GOT3 (cell line): ENCODE measurements around the gene ZNF492.
"Not testable (repeated sequence)": the region's sequence is repeated elsewhere in the genome, so short reads cannot be mapped to it uniquely, and the experiment has no call there.

Source experiments
- DNase-seq: peaks from one replicate; lab custom pipeline; 2025; ENCODE audit warnings: mixed read lengths; lab: John Stamatoyannopoulos, UW

Gene ZNF492

DNA sequence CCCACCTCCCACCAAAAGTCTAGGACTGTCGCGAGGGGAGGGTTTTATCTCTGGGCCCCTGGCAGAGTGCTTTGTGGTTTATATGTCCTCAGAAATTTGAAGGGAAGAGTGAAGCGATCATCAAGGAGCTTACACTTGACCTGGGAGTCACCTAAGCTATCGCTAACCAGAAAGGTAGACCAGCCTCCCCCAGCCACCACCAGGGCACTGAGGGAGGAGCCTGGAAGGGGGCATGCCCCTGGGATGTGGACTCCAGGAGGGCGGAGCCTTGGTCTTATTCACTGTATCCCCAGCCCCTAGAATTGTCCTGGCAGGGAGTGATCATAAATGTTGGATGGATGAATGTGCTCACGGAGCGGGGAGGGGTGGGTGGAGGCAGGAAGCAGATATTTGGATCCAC is 16.9 kb upstream of the ZNF492 start:
- not testable (repeated sequence) for DNase-seq

DNA sequence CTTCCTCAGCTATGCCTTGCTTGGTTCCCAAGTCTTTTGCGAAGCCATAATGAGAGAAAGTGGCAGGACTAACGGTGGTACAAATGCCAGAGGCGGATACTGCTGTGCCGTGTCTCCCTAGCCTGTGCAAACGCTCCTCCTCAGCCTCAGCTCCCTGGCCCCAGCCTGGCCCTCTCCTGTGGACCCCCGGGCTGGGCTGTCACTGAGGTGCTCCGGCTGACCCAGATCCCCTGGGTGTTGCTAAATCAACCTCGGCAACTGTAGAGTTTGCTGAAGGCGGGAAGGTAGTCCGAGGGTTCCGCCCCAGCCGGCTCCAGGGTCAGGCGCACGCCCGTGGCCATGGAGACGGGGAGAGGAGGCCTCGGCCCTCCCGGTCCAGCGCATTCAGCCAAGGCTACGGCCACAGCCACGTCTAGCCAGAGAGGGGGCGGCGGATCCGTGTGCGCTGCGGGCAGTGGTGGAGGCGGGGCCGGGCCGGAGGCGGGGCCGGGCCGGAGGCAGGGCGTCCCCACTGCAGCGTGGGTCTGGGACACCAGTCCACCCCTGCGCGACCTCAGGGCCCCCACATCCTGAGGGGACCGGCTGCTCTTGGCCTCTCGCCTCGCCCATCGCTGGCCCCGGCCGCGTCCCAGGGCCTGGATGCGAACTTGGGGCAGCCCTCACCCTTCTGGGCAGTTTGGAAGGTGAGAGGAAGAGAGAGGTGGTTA is 16.4 kb upstream of the ZNF492 start:
- no peak for DNase-seq

- DNase-seq, result no peak
These were observed 14.8 kb upstream of the ZNF492 start for GRCh38 chr19:22619371-22619770.

GRCh38 chr19:22619932-22620331 is 14.2 kb upstream of the ZNF492 start:
- no peak for DNase-seq

DNA sequence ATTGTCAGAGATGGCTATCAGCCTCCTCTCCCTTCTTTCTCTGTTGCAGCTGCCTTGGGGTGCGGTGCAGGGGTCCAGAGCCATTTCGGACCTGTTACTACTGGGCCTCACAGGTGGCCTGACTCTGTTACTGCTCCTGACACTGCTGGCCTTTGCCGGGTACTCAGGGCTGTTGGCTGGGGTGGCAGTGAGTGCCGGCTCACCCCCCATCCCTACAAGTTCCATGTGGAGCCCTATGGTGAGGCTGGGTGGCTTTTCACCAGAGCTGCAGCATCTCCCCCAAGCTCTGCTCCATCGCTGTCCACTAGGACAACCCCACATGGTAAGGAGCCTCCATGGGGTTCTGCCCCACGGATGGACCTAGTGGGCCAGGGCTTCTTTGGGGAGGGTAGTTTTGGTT is 13.7 kb upstream of the ZNF492 start:
- DNase-seq, result no peak

DNA sequence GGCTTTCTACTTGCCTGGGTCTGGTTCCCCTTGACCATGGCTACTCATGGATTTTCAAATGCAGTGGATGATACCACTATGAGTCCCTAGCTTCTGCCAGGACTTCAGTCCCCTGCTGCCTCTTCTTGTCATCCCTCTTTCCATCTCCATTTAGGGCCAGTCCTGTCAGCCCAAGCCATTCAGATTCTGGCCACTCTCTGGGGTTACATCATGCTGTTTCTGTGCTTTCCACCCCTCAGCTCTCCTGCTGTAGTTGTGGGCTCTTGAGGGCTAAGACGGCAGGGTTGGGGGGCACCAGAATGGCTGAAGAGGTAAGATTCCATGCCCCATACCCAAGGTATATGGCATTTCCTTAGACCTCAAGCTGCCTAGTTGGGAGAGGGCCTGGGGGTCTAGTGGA is 13.2 kb upstream of the ZNF492 start:
- DNase-seq, result no peak

GRCh38 chr19:22622020-22622419 is 12.1 kb upstream of the ZNF492 start:
- no peak for DNase-seq

DNA sequence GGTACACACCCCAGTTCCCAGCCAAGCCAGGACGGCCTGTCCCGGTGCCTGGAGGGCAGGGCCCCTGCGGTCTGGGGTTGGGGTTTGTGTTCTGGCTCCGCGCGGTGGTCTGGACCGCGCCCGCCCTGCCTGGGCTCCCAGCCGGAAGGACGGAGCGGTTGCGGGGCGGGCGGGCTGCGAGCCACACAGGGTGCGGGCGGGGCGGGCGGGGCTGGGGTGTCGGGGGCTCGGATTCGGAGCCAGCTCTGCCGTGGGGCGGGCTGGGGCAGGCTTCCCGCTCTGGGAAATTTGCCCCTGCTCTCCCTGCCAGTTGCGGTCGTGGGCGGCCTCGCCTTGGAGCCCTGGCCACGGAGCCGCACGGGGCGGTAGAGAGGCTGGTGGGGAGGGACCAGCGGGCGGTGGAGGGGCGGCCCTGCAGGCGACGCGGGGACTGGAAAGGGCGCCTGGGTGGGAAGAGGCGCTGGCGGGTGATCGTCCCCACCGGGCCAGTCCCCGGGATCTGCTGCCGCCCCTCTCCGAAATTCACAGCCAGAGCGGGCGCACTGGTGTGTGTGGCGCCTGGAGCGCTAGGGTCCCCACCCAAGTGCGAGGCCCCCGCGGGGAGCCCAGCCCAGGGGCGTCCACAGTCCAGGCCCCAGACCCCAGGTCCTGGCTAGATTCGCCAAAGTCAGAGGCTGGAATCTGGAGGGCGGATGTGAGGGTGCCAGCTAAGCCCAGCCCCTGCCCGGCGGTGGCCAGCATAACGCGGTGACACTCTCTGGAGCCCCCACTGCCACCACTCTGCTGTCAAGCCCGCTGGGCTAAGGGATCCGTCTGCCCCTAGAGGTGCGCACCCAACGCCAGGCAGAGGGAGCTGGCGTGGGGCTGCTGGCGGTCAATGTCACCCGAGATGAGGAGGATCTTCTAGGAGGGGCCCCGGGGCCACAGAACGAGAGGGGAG is 11.0 kb upstream of the ZNF492 start:
- DNase-seq, result no peak

DNA sequence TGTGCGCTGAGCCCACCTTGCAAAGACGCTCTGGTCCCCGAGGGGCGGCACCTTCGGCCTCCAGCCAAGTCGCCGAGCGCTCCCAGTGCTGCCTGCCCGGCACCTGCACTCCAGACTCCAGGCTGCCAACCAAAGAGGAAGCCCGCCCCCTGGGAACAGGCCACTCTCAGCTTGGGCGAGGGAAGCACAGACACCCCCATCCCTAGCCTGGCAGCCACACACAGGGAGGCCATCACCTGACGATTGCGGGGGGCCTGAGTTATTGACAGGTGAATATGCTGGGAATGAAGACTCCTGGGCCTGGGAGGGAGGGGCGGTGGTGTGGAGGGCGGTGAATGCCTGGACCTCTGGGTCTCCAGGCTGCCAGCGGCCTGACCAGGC is 10.3 kb upstream of the ZNF492 start:
- no peak for DNase-seq

DNA sequence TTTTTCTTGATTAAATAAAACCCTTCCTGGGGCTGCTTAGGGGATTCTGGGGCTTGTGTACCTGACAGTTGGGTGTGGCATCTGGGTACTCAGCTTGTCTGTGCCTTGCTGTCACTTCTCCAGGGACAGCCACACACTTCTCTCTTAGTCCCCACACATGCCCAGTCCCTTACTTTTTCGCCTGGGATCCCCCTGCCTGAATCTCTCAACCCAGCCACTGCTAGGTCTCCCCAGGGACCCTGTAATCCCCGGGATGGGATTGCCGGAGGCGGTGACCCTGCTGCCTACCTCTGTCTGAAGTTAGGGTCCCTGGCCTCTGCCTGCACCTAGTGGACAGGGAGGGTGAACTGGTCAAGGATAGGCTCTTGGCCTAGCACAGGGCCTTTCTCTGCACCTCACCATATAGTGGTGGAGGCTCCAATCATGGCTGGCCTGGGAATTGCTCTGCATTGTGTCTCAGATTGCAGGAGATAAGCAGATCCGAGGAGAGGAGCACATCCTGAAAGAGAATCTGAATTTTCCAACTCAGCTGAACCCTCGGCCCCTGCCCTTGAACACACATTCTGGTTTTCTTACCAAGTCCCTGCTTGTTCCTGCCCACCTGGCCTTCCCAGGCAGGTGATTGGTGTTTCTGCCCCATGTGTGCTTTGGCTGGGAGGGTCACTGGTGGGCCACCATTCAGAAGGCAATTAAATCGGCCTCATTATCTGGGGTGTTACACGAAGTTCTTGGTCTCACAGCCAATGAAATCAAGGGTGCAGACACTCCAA is 8.7 kb upstream of the ZNF492 start:
- DNase-seq, result no peak

GRCh38 chr19:22627526-22627925 is 6.6 kb upstream of the ZNF492 start:
- DNase-seq, result no peak

DNA sequence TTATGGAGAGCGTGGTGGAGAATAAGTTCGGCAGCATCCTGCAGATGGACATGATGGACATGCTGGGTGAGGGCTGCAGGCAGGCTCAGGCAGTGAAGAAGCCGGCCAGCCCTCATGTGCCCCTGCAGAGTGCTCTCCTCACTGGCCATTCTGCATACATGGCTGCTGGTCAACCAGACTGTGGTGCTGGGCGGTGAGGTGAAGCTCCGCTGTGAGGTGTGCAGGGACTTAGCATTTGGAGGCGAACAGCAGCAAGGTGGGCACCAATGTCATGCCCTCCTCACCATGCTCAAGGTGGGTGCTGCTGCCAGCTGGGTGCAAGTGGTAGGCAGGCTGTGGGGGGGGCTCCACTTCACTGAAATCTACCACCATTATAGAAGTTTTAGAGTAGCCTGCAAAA is 5.7 kb upstream of the ZNF492 start:
- no peak for DNase-seq

DNA sequence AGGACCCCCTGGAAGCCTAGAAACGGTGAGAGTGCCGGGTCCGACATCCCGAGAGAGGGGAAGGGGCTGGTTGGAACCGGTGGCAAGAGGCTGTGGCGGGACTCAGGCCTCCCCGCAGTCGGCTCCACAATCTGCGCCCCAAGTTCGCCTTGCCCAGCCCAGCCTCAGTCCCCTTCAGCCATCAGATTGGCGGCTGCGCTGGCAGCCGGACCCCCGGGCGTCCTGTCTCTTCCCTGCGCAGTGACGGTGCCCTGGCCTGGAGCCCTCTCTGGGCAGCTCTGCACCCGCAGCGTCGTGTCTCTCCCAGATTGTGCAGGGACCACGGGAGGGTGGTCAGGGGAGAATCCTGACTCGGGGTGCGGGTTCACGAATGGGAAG is 315 bp downstream of the ZNF492 start:
- DNase-seq, result no peak

- DNase-seq, result not testable (repeated sequence)
These were observed 51.4 kb downstream of the ZNF492 start for GRCh38 chr19:22685493-22685892.

GRCh38 chr19:22702661-22703060 is 68.5 kb downstream of the ZNF492 start:
- DNase-seq, result not testable (repeated sequence)

GRCh38 chr19:22703096-22703495 is 69.0 kb downstream of the ZNF492 start:
- not testable (repeated sequence) for DNase-seq

DNA sequence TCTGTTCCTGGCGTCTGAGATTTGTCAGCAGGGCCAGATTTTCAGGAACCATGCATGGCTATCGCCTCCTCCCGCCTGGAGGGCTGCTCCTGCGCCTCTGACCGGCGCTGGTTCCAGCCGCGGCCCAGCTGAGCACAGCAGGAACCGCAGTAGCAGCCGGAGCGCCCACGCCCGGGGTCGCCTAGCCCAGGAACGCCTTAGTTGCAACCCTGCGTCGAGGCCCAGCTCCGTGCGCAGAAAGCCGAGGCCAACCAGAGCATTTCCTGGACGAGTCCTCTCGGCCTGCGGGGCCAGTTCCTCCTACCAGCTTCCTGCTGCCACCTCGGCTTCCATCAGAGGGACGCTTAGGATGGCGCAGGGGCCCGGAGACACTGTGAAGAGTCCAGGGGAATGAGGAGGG is 74.9 kb downstream of the ZNF492 start:
- DNase-seq, result no peak
